K562 (cell line): ENCODE measurements around the gene TRIM14. TPM values are rescaled to one million over a fixed set of nuclear protein-coding genes. Genes with fewer than 3 reads are reported as not detected.

Experiments used
- CCAR2 ChIP-seq: fragments of 200-400 bp; formaldehyde crosslinking; IDR thresholded peaks from 2 replicates; pipeline ENCODE4 v1.6.1; 2017; ENCODE audit warnings: mild to moderate bottlenecking, low read depth, low read length
- GABPB1 ChIP-seq: sonication (generic); formaldehyde crosslinking; IDR thresholded peaks from 2 replicates; pipeline ENCODE4 v1.8.0; 2022; ENCODE audit warnings: mild to moderate bottlenecking, missing genetic modification reagents
- IRF9 ChIP-seq: fragments of 450-650 bp; IDR thresholded peaks from 2 replicates; pipeline ENCODE4 v1.6.1; 2016; ENCODE audit warnings: missing biosample characterization, missing genetic modification characterization
- MAFF ChIP-seq: IDR thresholded peaks from 2 replicates; pipeline ENCODE4 v1.6.1; 2012; ENCODE audit warnings: low read length, improper control_type of control experiment
- NONO ChIP-seq, 2 experiments: fragments of 200-400 bp in 1 of 2; fragments of 450-650 bp in 1 of 2; formaldehyde crosslinking in 1 of 2; IDR thresholded peaks; 2 replicates each; pipeline ENCODE4 v1.6.1; 2017; ENCODE audit warnings: low read depth in 2 of 2, mild to moderate bottlenecking in 2 of 2, moderate library complexity in 2 of 2, low read length in 1 of 2
- NR2C1 ChIP-seq, 2 experiments: fragments of 450-650 bp; IDR thresholded peaks; 2 replicates each; pipeline ENCODE4 v1.6.1; 2017; ENCODE audit warnings: mild to moderate bottlenecking in 2 of 2, antibody characterized with exemption in 1 of 2, inconsistent platforms in 1 of 2, missing compliant biosample characterization in 1 of 2, missing genetic modification characterization in 1 of 2
- TFE3 ChIP-seq: fragments of 450-650 bp; formaldehyde crosslinking; IDR thresholded peaks from 2 replicates; pipeline ENCODE4 v1.4.0; 2020; ENCODE audit warnings: mild to moderate bottlenecking, mixed read lengths
- XRCC5 ChIP-seq: fragments of 200-400 bp; formaldehyde crosslinking; IDR thresholded peaks from 2 replicates; pipeline ENCODE4 v1.6.1; 2017; ENCODE audit warnings: low read depth, mild to moderate bottlenecking, low read length
- ZBTB17 ChIP-seq: fragments of 450-650 bp; formaldehyde crosslinking; IDR thresholded peaks from 2 replicates; pipeline ENCODE4 v1.4.0; 2020; ENCODE audit warnings: mild to moderate bottlenecking
- ZNF431 ChIP-seq: sonication (generic); formaldehyde crosslinking; IDR thresholded peaks from 2 replicates; pipeline ENCODE4 v1.8.0; 2022; ENCODE audit warnings: mild to moderate bottlenecking, missing genetic modification reagents
- polyA plus RNA-seq, 8 experiments: library from polyadenylated mRNA; depleted of rRNA in 4 of 8; stranded (reverse) in 5 of 8; unstranded in 3 of 8; fragments of >200 nt; fragmentation: Nextera tagmentation in 2 of 8; fragmentation: Illumina TruSeq in 1 of 8; extraction: Ambion mirVana in 2 of 8; extraction: Trizol in 1 of 8; gene quantifications; 2 replicates each; pipeline versions ENCODE4 v1.2.1 to v1.2.3, GENCODE V29; 2011 to 2014; ENCODE audit warnings: inconsistent platforms in 1 of 8, missing spikeins in 1 of 8
- total RNA-seq, 7 experiments: library from RNA; depleted of rRNA in 6 of 7; stranded (reverse); fragments of >200 nt in 6 of 7; fragmentation: Illumina TruSeq in 2 of 7; extraction: Trizol in 2 of 7; gene quantifications; 2 replicates each; pipeline versions ENCODE4 v1.2.1 to v1.2.3, GENCODE V29; 2011 to 2021; ENCODE audit warnings: low replicate concordance in 1 of 7

The TRIM14 gene
- total and polyA plus RNA-seq, 9 of the 15 experiments (the other 6 are each of a cell fraction or from before 2014, with no cell fraction given): 7.6 to 41.0 (median 17.9) TPM

- TF ChIP-seq XRCC5 (no peak), IRF9 (tag) (no peak), ZNF431 (CRISPR knock-in tag) (no peak), ZBTB17 (CRISPR knock-in tag) (peak; percentile 61; the same call in 1 of the 2 replicates), NR2C1 (IDR thresholded peaks at IDR 0.05) (peak; percentile 92), NR2C1 (tag; IDR thresholded peaks at IDR 0.05) (peak; percentile 94), NONO (IDR thresholded peaks at IDR 0.05; ENCODE audit: low read depth in 2 of 2, low read length in 1 of 2) (no peak), CCAR2 (no peak), GABPB1 (peak; percentile 41; the same call in 1 of the 2 replicates), TFE3 (CRISPR knock-in tag) (no peak), MAFF (no peak)
- TF ChIP-seq, all 486 proteins: peak for 7
Observed at GRCh38 chr9:98142182-98142907, 23.3 kb upstream of the TRIM14 start (continued).
